IPS DF 4.7 (cell line): Measurements from ENCODE around the gene TP53.
A peak's percentile ranks its signal among the peaks of the same experiment; 100 is the strongest.

ENCODE experiments used
- DNase-seq: peaks from one replicate; pipeline ENCODE4 v3.0.0-alpha.2; 2013; ENCODE audit warnings: low spot score; ENCODE audit errors: extremely low read depth

Gene TP53

DNA sequence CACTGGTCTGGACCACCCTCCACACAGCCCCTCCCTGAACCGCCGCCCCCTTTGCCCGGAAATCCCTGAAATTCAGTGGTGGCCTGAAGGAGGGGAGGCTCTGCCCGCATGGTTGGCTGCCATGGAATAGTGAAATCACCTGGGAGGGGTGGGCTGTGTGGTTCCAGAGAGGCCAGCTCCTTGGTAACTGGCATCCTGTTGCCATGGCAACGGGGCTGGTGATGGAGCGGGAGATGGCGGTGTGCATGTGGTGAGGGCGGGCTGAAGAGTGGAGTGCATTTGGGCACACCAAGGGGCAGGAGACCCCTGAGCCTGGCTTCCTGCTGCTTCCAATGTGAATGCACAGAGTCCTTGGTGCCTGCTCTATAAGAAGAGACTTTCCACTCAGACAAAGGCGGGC lies 20.2 kb upstream of the TP53 start:
- DNase-seq: no peak

DNA sequence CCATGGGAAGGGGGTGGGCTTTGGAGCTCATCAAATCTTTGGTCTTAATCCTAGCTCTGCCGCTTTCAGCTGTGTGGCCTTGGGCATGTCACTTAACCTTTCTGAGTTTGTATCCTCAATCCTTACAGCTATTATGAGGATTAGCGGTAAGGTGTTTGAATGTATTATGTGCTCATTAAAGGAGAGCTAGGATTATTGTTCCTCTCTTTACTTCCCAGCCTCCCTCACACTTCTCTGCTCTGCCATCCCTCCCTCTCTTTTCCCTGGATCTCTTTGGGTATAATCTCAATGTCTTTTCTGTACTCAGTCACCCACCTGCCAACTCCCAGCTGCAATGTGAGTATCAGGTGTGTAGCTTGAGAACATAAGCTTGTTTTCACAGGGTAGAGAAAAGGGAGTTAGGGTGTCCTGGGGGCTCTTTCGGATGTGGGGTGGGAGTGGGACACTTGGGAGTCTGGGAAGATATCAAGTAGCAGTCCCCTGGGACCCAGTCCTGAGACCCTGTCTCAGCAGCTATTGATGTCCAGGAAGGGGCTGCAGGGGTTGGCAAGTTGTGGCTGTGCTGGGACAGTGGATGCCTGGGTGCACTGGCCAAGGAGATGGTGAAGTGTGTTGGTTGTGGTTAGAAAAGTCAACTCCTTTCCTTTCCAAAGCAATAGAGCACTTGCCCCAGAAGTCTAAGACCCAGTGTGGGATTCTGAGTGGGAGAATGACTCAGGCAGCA lies 19.5 kb upstream of the TP53 start:
- no peak for DNase-seq

DNA sequence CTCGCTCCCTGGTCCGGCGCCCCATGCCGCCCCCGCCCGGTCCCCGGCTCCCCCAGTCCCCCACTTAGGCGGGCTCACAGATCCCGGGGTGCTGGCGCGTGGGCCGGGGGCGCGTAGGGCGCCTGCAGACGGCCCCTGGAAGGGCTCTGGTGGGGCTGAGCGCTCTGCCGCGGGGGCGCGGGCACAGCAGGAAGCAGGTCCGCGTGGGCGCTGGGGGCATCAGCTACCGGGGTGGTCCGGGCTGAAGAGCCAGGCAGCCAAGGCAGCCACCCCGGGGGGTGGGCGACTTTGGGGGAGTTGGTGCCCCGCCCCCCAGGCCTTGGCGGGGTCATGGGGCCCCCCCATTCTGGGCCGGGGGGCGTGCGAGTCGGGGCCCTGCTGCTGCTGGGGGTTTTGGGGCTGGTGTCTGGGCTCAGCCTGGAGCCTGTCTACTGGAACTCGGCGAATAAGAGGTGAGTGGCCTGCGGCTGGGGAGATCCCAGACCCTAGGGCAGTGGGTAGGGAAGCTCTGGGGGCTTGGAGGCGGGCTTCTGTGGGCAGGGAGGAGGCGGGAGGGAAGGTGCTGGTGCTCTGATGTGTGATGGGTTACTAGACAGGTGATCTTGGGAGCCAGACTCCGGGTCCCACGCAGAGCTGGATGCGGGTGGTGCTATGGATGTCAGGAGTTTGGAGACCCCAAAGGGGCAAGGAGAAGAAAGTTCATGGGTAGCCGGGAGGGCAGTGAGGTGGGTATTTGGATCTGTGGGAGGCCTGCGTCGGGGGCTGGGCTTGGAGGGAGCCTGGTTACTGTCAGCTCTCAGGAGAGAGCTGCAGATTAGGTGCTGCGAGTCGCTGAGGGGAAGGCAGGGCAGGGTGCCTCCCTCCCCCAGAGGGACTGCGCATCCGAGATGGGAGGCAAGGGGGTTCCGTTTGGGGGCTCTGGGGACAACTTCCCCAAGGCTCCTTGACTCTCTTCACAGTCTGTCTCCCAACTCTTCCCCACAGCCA lies 18.3 kb upstream of the TP53 start:
- DNase-seq: no peak

DNA sequence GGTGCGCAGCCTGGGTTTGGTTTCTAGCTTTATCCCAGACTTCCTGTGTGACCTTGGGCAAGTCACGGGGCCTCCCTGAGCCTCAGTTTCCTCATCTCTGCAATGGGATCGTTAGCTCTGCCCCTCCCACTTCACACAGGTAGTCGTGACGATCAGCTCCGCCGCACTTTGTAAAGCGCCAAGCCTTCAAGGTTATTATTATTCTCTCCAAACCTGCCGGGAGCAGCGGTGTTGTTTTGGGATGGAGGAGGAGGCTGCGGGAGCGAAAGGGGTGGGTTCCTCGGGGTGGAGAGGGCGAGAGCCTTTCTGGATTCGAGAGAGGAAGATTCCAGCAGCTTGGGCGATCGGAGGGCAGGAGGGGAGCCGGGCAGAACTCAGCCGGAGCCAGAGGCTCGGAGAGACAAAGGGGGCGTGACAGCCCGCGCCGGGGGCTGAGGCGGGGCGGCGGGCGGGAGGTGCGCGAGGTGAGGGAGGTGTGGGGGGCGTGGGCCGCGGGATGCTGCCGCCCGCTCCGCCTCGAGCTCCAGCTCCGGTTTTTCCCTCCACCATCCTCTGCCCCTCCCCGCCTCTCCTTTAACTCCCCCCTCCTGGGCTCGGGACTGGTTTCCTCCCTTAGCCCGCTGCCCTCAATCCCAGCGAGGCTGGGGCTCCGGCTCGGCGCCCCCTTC lies 17.4 kb upstream of the TP53 start, which contains the start of gene EFNB3:
TSS of gene EFNB3 (plus strand) at position 602 of the 668 bp plus-strand sequence. CDS start 397 bp downstream, outside the sequence.
- no peak for DNase-seq

DNA sequence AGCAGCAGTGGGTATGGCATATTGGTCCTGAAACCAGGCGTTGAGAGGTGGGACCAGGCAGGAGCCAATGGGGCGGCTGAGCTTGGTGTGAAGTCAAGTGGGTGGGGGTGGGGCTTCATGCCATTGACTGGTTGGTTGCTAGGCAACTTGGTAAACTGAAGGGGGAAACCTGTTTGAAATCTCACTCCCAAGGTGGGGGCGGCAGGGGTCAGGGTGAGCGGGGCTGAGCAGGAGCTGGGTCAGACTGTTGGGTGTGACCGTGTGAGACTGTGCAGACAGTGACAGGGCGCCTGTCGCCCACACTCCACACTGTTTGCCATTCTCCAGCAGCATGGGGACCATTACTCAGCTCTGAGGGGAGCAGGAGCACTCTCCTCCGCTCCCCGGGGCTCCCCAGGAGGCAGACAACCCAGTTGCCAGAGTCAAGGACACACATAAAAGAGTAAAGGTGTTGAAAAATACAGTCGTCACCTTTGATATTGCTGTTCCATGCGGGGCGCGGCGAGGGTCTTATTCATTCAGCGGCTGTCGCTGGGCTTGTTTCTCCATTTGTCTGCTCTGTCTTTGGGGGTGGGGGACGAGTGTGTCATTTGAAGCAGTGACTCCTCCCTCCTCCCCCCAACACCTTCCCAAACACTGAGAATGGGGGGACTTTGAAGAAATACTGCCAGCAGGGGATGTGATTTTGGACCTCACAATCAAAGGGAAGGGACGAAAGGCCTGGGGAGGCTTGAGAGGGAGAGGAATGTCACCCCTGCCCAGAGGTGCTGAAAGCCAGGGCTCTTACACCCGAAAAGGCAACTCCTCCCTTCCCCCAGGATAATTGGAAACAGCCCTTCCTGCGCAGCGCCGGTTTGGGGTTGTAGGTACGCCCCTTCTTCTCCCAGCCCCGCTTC lies 16.5 kb upstream of the TP53 start:
- no peak for DNase-seq

DNA sequence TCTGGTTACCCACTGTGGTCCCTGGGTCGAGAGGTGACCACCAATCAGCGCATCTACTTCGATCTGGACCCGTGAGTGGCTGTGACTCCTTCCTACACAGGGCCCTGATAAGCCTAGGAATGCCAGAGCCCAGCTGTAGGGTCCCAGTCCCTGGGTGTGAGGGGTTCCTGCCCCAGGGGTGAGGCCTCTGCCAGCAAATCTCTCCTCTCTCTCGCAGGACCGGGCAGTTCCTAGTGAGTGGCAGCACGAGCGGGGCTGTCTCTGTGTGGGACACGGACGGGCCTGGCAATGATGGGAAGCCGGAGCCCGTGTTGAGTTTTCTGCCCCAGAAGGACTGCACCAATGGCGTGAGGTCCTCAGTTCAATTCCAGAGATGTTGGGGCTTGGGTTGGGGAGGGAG lies 15.5 kb upstream of the TP53 start:
- DNase-seq: no peak

DNA sequence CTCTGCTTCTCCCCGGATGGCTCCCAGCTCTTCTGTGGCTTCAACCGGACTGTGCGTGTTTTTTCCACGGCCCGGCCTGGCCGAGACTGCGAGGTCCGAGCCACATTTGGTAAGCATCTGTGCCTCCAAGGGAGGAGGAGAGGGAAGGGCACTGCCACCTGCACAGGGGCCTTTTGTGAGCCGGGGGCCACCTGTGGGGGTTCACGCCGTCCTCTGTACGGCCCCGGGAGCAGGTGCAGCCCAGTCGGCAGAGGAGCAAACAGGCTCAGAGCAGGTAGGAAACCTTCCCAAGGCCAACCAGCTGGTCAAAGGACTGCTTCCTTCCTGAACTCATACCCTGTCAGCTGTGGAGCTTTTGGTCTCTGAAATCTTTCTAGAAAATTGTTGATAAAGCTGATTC lies 14.4 kb upstream of the TP53 start:
- DNase-seq: no peak

DNA sequence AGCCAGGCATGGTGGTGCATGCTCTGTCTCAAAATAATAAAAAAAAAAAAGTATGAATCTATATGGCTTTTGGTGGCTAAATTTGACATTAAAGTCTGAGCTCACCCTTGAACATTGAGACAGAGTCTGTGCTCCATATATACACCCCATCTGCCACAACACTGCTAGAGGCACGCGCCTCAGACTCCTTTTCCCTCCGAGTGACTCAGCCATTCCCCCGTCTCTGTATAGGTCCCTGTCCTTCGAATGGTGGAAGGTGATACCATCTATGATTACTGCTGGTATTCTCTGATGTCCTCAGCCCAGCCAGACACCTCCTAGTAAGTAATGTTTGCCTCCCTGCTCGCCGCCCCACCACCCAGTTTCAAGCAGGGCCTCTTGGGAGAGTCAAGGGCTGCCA lies 13.2 kb upstream of the TP53 start:
- no peak for DNase-seq

DNA sequence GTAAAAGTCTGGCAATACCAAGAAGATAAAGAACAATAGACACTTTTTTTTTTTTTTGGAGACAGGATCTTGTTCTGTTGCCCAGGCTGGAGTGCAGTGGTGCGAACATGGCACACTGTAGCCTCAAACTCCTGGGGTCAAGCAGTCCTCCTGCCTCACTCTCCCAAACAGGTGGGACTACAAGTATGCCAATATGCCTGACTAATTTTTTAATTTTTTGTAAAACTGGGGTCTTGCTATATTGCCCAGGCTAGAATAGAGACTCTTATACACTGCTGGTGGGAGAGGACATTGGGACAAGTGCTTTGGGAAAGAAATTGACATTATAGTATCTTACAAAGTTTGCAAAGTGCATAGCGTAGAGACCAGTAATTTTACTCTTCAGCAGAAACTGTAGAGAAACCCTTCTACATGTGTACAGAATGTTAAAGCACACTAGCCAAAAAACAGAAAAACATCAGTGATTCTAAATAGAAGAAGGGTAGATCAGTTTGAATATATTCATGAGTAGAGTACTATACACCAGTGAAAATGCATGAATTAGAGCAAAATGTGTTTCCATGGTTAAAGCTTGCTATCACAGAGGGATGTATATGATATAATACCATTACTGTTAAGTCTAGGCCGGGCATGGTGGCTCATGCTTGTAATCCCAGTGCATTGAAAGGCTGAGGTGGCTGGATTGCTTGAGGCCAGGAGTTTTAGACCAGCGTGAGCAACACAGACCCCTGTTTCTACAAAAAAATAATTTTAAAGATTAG lies 10.7 kb upstream of the TP53 start:
- DNase-seq: no peak

DNA sequence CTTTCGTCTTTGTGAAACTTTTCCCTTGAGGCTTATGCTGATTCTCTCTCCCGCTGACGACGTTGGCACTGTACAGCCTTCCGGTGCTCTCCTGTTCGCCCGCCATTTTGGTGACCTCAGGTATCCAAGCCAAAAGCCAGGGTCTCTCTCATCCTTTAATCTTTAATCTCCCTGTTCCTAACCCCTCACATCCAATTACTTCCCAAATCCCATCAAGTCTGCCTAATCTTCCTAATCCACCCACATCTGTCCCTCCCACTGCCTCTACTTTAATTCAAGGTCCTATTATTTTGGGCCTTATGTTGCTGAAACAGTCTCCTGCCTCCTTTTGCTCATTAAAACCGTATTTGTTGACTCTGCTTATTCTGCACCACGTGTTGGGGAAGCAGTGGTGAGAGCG lies 8.3 kb upstream of the TP53 start:
- no peak for DNase-seq

DNA sequence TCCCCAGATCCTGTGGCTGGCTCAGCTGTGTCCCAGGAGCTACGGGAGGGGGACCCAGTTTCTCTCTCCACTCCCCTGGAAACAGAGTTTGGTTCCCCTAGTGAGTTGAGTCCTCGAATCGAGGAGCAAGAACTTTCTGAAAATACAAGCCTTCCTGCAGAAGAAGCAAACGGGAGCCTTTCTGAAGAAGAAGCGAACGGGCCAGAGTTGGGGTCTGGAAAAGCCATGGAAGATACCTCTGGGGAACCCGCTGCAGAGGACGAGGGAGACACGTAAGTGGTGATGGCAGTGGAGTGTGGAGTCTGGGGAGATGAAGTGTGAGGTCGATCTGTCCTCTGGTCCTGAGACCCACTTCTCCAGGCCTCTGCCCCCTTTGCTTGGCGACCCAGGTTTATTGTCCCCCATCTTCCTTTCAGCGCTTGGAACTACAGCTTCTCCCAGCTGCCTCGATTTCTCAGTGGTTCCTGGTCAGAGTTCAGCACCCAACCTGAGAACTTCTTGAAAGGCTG lies 1.6 kb upstream of the TP53 start:
- DNase-seq: no peak

DNA sequence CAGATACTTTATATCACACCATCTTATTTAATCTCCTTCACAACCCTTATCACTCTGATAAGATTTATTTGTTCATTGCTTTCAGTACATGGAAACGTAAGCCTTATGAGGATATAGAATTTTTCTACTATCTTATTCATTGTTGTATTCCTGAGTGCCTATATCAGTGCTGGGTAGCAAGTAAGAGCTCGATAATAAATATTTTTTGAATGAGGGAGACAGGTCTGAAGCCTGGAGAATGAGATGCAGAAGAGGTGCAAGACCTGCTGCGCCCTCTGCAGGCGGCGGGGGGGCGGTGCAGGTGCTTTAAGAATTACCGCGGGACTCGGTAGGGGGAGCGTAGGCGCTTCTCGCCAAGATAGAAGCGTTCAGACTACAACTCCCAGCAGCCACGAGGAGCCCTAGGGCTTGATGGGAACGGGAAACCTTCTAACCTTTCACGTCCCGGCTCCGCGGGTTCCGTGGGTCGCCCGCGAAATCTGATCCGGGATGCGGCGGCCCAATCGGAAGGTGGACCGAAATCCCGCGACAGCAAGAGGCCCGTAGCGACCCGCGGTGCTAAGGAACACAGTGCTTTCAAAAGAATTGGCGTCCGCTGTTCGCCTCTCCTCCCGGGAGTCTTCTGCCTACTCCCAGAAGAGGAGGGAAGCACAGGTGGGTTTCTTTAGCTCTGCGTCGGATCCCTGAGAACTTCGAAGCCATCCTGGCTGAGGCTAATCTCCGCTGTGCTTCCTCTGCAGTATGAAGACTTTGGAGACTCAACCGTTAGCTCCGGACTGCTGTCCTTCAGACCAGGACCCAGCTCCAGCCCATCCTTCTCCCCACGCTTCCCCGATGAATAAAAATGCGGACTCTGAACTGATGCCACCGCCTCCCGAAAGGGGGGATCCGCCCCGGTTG lies 868 bp upstream of the TP53 start, which contains the start of gene WRAP53:
TSS of gene WRAP53 (plus strand) at position 570 of the 900 bp plus-strand sequence. CDS start at position 742, 172 bp downstream.
- no peak for DNase-seq

DNA sequence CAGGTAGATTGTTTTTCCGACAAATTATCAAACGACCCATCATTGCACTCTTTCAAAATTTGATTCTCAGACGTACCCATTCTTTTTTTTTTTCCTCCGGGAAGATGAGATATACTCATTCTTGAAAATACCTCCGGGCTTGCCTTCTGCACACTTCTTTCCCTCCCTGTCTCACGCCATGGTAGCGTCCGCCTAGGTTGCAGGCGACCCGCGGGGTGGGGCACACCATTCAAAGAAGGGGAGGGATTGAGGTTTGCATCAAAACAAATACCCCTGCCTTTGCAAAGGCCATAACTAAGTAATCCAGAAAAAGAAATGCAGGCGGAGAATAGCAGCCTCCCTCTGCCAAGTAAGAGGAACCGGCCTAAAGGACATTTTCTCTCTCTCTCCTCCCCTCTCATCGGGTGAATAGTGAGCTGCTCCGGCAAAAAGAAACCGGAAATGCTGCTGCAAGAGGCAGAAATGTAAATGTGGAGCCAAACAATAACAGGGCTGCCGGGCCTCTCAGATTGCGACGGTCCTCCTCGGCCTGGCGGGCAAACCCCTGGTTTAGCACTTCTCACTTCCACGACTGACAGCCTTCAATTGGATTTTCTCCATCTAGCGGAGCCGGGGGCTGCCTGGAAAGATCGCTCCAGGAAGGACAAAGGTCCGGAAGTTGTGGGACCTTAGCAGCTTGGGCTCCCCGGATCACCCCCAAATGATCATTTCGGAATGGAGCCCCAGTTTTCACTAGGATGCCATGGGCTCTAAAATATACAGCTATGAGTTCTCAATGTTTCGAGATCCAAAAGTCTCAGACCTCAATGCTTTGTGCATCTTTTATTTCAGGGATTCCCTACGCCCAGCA lies 843 bp downstream of the TP53 start:
- DNase-seq: no peak

DNA sequence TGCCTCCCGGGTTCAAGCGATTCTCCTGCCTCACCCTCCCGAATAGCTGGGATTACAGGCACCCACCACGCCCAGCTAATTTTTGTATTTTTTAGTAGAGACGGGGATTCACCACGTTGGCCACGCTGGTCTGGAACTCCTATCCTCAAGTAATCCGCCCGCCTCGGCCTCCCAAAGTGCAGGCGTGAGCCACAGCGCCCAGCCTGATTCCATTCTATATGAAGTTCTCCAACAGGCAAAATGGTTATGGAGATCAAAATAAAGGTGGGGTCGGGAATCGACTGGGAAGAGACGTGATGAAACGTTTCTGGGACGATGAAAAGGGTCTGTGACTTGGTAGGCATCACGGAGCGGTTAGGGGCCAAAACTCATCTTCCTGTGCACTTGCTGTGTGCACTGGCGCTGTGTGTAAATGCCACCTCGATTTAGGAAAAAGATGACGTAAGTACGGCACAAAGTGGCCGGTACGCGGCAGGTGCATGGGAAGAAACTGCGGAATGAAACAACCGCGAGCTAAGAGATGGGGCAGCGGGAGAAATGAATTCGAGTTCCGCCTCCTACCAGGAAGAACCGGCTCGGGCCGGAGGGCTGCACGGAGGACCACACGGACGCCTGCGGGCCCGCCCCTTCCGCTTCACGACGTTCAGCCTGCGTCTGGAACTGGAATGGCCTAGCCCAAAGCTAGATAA lies 1.6 kb downstream of the TP53 start:
- peak; percentile 69 for DNase-seq

DNA sequence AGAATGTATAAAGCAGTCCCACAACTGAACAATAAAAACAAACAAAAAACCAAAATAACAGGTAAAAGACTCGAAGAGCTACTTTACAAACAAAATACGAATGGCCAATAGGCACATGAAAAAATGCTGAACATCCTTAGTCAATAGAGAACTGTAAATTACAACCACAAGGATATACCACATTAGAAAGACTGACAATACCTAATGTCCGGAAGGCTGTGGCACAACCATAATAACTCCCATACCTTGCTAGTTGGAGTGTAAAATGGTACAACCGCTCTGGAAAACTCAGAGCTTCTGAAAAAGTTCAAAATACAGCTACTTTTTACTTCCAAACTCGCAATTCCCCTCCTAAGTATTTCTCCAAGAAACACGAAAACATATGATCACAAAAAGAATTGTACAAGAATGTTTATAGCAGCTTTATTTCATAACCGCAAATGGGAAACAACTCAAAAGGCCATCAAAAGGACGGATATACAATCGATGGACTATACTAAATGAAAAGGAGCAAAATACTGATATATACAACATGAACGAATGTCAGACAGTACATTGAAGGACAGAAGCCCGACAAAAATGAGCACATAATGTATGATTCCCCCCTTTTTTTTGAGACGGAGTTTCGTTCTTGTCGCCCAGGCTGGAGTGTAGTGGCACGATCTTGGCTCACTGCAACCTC lies 2.3 kb downstream of the TP53 start:
- DNase-seq: no peak

DNA sequence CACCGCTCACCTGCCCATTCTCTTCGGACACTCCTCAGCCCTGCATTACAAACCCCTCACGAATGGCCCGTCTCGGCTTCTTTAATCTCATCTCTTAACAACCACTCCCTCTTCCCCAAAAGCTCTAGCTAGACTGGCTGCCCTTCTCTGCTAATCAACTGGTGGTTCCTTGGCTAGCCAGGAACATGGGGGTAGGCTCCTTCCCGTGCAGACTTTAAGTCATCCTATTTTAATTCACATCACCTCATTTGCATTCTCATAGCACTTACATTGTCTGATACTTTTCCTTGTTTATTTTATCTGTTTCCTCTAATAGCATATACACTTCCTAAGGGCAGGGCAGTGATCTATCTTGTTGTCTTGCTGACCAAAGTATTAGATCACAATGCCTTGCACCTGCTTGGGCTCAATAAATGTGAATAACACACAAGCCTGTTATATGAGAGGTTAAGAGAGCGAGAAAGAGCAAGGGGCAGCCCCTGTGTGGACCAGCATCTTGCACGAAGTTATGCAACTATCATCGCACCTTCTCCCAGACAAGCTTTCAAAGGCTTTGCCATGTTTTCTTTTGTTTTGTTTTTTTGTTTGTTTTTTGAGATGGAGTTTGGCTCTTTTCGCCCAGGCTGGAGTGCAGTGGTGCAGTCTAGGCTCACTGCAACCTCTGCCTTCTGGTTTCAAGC lies 9.8 kb downstream of the TP53 start:
- peak; percentile 28 for DNase-seq
